Transverse colon (tissue), 4 donors: Measurements from ENCODE around the gene JAKMIP2.

Source experiments
- POLR2A ChIP-seq: fragments of 450-650 bp; IDR thresholded peaks from one replicate; pipeline ENCODE4 v1.6.1; 2016; ENCODE audit warnings: antibody characterized with exemption, mild to moderate bottlenecking, moderate library complexity
- POLR2AphosphoS5 ChIP-seq, 3 donors: sonication (generic); formaldehyde crosslinking; IDR thresholded peaks; one replicate each; pipeline ENCODE4 v1.6.1; 2016; ENCODE audit warnings: antibody characterized with exemption in 3 of 3
- TF ChIP-seq, protein P1 (sequence below), 5 experiments: fragments of 200-600 bp in 3 of 5; fragments of 450-650 bp in 2 of 5; sonication (generic) in 3 of 5; IDR thresholded peaks; 1 replicate in 2 of 5; 2 replicates in 3 of 5; pipeline ENCODE4 v1.5.1; 2016 to 2017; ENCODE audit warnings: antibody characterized with exemption in 5 of 5, inconsistent platforms in 3 of 5, mild to moderate bottlenecking in 2 of 5, moderate library complexity in 1 of 5

- TF ChIP-seq POLR2A (no peak), POLR2AphosphoS5 (IDR thresholded peaks at IDR 0.05) (no peak)
- TF ChIP-seq, protein P1, sequence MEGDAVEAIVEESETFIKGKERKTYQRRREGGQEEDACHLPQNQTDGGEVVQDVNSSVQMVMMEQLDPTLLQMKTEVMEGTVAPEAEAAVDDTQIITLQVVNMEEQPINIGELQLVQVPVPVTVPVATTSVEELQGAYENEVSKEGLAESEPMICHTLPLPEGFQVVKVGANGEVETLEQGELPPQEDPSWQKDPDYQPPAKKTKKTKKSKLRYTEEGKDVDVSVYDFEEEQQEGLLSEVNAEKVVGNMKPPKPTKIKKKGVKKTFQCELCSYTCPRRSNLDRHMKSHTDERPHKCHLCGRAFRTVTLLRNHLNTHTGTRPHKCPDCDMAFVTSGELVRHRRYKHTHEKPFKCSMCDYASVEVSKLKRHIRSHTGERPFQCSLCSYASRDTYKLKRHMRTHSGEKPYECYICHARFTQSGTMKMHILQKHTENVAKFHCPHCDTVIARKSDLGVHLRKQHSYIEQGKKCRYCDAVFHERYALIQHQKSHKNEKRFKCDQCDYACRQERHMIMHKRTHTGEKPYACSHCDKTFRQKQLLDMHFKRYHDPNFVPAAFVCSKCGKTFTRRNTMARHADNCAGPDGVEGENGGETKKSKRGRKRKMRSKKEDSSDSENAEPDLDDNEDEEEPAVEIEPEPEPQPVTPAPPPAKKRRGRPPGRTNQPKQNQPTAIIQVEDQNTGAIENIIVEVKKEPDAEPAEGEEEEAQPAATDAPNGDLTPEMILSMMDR (IDR thresholded peaks at IDR 0.05): no peak
Observed at GRCh38 chr5:147671365-147671764, 111.2 kb downstream of the JAKMIP2 start.
